ENCODE measurements around the gene C4orf51. TPM values are rescaled to one million over a fixed set of nuclear protein-coding genes. Genes with fewer than 3 reads are reported as not detected.

Gene C4orf51
- polyA plus RNA-seq, 1 of the 3 experiments (the other 2 are of a cell fraction) = not detected

- H3K9ac ChIP-seq = no peak overlapping the region
- no peak for TF ChIP-seq YY1 (IDR thresholded peaks at IDR 0.05; ENCODE audit: low read depth)
- no peak for TF ChIP-seq RFX5 (IDR thresholded peaks at IDR 0.05; ENCODE audit: low read length)
- TF ChIP-seq CTCF (IDR thresholded peaks at IDR 0.05) = no peak
- H3K36me3 ChIP-seq (replicated peaks in 1 of 2; ENCODE audit: control insufficient read depth in 1 of 2, insufficient read depth in 2 of 2, low read length in 1 of 2) = no peaks in the 10 kb centered on the region
- no peaks in the 10 kb centered on the region for H3F3A ChIP-seq (replicated peaks; ENCODE audit: insufficient read depth)
- no peaks in the 10 kb centered on the region for H3K27me3 ChIP-seq (ENCODE audit: insufficient read depth)
- no peak overlapping the region for H3K27ac ChIP-seq (ENCODE audit: low read depth in 2 of 2, low read length in 1 of 2)
- CTCF ChIA-PET = interaction anchor here (0.7 kb wide), 1 partner anchor 14 kb away, joined by 4 read pairs; no protein-coding TSS in a partner anchor
- POLR2A ChIA-PET = interaction anchor here (0.6 kb wide), 1 partner anchor 59 kb away, joined by 3 read pairs; no protein-coding TSS in a partner anchor
- H3K9me2 ChIP-seq = no peaks in the 10 kb centered on the region
- DNase-seq = no peak
- 93% methylated on average over 1 of the region's 1 CpG for WGBS (ENCODE audit: low lambda C conversion rate)
- H3K9me3 ChIP-seq = no peaks in the 10 kb centered on the region
- no peak overlapping the region for H3K4me3 ChIP-seq (ENCODE audit: low read depth in 2 of 2, low read length in 1 of 2)
- no peaks in the 10 kb centered on the region for H3K4me1 ChIP-seq (ENCODE audit: control insufficient read depth in 1 of 2, insufficient read depth in 2 of 2, low read depth in 1 of 2, low read length in 1 of 2)
- no peaks in the 10 kb centered on the region for H4K20me1 ChIP-seq (ENCODE audit: insufficient read depth)
- H3K4me2 ChIP-seq = no peak overlapping the region; the same call in 1 of the 2 replicates
- H3K79me2 ChIP-seq (ENCODE audit: insufficient read depth) = no peaks in the 10 kb centered on the region
- H2AFZ ChIP-seq (ENCODE audit: low read depth) = no peak overlapping the region
Observed at GRCh38 chr4:145709336-145709735, 29.4 kb downstream of the C4orf51 start.

DNA sequence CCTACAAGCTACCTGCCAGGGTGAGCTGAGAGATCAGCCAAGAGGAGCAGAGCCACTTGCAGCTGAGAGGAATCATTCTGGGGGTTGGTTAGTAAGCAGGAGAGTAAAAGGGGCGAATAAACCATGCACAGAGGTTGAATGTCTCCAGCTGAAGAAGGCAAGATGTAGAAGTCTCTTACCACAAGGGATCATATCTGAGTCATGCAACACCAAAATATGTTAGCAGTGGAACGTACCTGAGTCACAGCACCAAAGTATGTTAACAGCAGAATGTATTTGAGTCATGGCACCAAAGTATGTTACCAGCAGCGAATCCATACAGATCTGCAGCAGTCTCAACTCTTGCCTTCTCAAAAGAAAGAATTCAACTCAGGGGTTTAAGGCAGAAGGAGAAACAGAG, 29.9 kb downstream of the C4orf51 start:
- no peaks in the 10 kb centered on the region for H4K20me1 ChIP-seq (ENCODE audit: insufficient read depth)
- no peak overlapping the region for H2AFZ ChIP-seq (ENCODE audit: low read depth)
- H3K79me2 ChIP-seq (ENCODE audit: insufficient read depth) = no peaks in the 10 kb centered on the region
- H3K9ac ChIP-seq = no peak overlapping the region
- no peaks in the 10 kb centered on the region for H3K4me1 ChIP-seq (ENCODE audit: control insufficient read depth in 1 of 2, insufficient read depth in 2 of 2, low read depth in 1 of 2, low read length in 1 of 2)
- POLR2A ChIA-PET = no interaction called here
- no peaks in the 10 kb centered on the region for H3K9me3 ChIP-seq
- no peaks in the 10 kb centered on the region for H3K27me3 ChIP-seq (ENCODE audit: insufficient read depth)
- H3K4me3 ChIP-seq (ENCODE audit: low read depth in 2 of 2, low read length in 1 of 2) = no peak overlapping the region
- WGBS (ENCODE audit: low lambda C conversion rate) = 44% methylated on average over 3 of the region's 3 CpGs
- no peak overlapping the region; the same call in 1 of the 2 replicates for H3K4me2 ChIP-seq
- H3K27ac ChIP-seq (ENCODE audit: low read depth in 2 of 2, low read length in 1 of 2) = no peak overlapping the region
- no peaks in the 10 kb centered on the region for H3F3A ChIP-seq (replicated peaks; ENCODE audit: insufficient read depth)
- CTCF ChIA-PET = no interaction called here
- DNase-seq = no peak
- H3K36me3 ChIP-seq (replicated peaks in 1 of 2; ENCODE audit: control insufficient read depth in 1 of 2, insufficient read depth in 2 of 2, low read length in 1 of 2) = no peaks in the 10 kb centered on the region
- no peaks in the 10 kb centered on the region for H3K9me2 ChIP-seq
- no peak for TF ChIP-seq ELF1 (IDR thresholded peaks at IDR 0.05)
- TF ChIP-seq, protein P1, sequence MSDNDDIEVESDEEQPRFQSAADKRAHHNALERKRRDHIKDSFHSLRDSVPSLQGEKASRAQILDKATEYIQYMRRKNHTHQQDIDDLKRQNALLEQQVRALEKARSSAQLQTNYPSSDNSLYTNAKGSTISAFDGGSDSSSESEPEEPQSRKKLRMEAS (IDR thresholded peaks at IDR 0.05; ENCODE audit: low read depth) = no peak
- TF ChIP-seq RAD21 (IDR thresholded peaks at IDR 0.05; ENCODE audit: low read length) = no peak
- TF ChIP-seq GABPA (IDR thresholded peaks at IDR 0.05; ENCODE audit: low read depth) = no peak
- TF ChIP-seq IRF3 (IDR thresholded peaks at IDR 0.05; ENCODE audit: low read depth, low read length) = no peak
- TF ChIP-seq MEF2A (IDR thresholded peaks at IDR 0.05; ENCODE audit: borderline replicate concordance, low read depth) = no peak
- TF ChIP-seq, protein P2, sequence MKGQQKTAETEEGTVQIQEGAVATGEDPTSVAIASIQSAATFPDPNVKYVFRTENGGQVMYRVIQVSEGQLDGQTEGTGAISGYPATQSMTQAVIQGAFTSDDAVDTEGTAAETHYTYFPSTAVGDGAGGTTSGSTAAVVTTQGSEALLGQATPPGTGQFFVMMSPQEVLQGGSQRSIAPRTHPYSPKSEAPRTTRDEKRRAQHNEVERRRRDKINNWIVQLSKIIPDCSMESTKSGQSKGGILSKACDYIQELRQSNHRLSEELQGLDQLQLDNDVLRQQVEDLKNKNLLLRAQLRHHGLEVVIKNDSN (IDR thresholded peaks at IDR 0.05; ENCODE audit: borderline replicate concordance, low read depth) = no peak
- TF ChIP-seq JUND (IDR thresholded peaks at IDR 0.05) = peak; percentile 62
- TF ChIP-seq CTCF (IDR thresholded peaks at IDR 0.05) = no peak
- peak; percentile 82 for TF ChIP-seq FOSL2 (IDR thresholded peaks at IDR 0.05; ENCODE audit: borderline replicate concordance, low read depth)
- TF ChIP-seq YY1 (IDR thresholded peaks at IDR 0.05; ENCODE audit: low read depth) = no peak
- TF ChIP-seq, protein P3, sequence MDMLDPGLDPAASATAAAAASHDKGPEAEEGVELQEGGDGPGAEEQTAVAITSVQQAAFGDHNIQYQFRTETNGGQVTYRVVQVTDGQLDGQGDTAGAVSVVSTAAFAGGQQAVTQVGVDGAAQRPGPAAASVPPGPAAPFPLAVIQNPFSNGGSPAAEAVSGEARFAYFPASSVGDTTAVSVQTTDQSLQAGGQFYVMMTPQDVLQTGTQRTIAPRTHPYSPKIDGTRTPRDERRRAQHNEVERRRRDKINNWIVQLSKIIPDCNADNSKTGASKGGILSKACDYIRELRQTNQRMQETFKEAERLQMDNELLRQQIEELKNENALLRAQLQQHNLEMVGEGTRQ (IDR thresholded peaks at IDR 0.05; ENCODE audit: borderline replicate concordance, low read depth, low read length) = no peak
- no peak; the same call in 1 of the 2 replicates for TF ChIP-seq POLR2AphosphoS5 (IDR thresholded peaks at IDR 0.05; ENCODE audit: low read depth, low read length)
- no peak for TF ChIP-seq FOXM1 (IDR thresholded peaks at IDR 0.05; ENCODE audit: low read depth)
- no peak for TF ChIP-seq MXI1 (IDR thresholded peaks at IDR 0.05; ENCODE audit: low read depth, low read length)
- TF ChIP-seq FOXJ3 (CRISPR knock-in tag; IDR thresholded peaks at IDR 0.05) = no peak
